ENCODE results near the gene STKLD1.
A peak's percentile ranks its signal among the peaks of the same experiment; 100 is the strongest.

GRCh38 chr9:133342069-133342406 is 34.1 kb upstream of the STKLD1 start:
- TF ChIP-seq CTCF (IDR thresholded peaks at IDR 0.05) (peak in 1 of 6 experiments; percentile 13), POLR2A (IDR thresholded peaks at IDR 0.05) (no peak)
